CMK (cell line): ENCODE results near the gene C12orf76.
"Not testable (repeated sequence)": the region's sequence is repeated elsewhere in the genome, so short reads cannot be mapped to it uniquely, and the experiment has no call there.

Source experiments
- DNase-seq: peaks from one replicate; pipeline ENCODE4 v3.0.0-alpha.2; 2010; ENCODE audit warnings: low read depth

The C12orf76 gene

DNA sequence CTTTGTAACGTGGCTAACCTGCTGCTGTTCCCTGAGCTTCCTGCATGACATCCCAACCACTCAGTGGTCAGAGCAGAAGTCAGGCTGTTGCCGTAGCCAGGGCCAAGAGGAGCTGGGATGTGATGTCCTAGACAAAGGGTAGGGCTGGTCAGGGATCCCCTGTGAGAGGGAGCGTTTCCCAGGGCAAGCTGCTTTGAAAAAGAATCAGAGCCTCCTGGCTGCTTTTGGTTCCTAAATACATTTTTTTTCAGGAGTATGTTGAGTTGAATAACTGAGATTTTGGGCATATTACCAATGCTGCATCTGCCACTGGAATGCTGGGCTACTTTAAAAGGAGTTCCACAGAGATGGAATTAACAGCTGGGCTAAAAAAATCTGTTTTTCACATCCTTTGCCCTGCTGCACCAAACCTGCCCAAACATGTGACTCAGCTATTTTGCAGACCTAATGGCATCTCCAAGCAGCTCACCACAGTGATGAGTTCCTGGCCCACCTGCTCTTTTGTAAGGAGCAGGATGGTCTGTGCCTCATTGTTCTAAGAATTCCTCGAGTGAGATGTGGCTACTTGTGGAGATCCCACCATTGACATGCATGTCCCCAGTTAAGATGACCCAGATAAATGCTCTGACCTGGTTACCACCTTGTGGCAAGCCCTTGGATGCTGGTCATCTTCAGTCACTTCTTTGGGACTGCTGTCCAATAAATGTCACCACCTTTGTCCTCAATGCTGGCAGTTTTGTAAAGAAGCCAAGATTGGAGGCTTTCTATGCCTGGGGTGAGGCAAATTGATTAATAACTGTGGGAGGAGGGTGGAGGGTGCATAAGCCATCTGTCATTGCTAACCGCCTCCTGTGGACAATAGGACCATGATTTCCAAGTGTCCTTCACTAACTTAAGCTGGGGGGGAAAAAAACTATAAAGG is 25.0 kb downstream of the C12orf76 start:
- no peak for DNase-seq

DNA sequence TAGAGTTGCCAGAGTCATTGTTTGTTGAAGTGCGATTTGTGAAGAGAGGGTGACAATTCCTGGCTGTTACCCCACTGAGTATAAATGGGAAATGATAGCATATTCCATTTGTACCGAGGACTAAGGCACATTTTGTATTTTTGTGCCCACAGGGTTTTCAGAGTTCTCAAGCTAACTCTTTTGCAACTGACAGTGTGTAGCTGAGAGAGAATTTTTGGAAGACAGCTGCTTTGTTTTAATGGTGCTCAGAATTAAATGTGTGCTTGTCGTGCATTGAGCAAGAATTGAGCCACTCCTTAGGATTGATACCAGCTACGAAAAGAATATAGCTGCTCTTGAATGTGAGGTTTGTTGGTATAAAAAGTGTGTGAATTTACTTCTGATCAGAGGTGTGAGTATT is 27.4 kb downstream of the C12orf76 start:
- no peak for DNase-seq

DNA sequence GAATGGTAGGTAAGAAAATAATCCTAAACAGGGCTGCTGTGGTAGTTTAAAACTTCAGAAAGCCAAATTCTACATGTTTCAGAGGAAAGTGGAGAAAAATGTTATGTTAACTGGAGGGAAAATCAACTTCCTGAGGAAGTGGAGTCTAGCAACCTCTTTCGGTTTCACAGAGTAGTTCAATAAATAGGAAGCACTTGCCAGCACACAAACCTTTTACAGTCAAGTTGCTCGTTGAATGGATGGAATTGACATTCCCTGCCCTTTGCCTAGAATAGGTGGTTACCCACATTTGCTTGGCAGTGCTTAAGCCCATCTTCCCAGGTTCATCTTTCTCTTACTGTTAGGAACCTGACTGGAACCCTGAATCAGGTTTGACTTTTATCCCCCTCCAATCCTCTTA is 33.2 kb downstream of the C12orf76 start:
- DNase-seq: no peak

- no peak for DNase-seq
Measured at GRCh38 chr12:110012659-110013058, 35.7 kb downstream of the C12orf76 start.

GRCh38 chr12:110012137-110012536 is 36.2 kb downstream of the C12orf76 start:
- DNase-seq: no peak

GRCh38 chr12:110010853-110011723 is 37.2 kb downstream of the C12orf76 start:
- DNase-seq: no peak

GRCh38 chr12:110008681-110009398 is 39.5 kb downstream of the C12orf76 start:
- DNase-seq: not testable (repeated sequence)

GRCh38 chr12:110007881-110008280 is 40.4 kb downstream of the C12orf76 start:
- DNase-seq: no peak

- no peak for DNase-seq
Measured at GRCh38 chr12:110006115-110006514, 42.2 kb downstream of the C12orf76 start.

GRCh38 chr12:110005319-110005973 is 42.9 kb downstream of the C12orf76 start:
- no peak for DNase-seq

- no peak for DNase-seq
Measured at GRCh38 chr12:110004598-110004997, 43.7 kb downstream of the C12orf76 start.

GRCh38 chr12:110002676-110003515 is 45.4 kb downstream of the C12orf76 start:
- no peak for DNase-seq

GRCh38 chr12:110001596-110001995 is 46.7 kb downstream of the C12orf76 start:
- no peak for DNase-seq

DNA sequence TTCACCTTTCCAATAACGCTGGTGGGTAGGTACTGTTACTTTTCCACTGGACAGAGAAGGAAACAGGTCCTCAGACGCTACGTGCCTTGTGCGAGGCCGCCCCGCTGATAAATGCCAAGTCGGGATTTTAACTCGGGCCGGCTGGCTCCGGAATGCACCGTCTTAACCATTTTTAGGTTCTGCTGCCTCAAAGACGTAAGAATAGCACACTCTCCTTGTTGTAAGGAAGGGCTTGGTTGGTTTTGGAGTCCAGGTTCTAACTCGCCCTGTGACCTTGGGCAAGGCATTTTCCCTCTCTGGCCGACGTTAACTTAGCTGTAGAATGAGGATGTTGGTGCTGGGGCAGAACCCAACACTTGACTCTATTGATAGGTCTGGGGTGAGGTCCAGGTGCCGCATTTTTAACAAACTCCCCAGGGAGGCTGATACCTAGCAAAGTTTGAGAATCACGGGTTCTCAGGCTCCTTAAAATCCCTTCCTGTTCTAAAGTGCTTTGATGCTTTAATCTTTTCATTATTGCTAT is 48.3 kb downstream of the C12orf76 start:
- no peak for DNase-seq

DNA sequence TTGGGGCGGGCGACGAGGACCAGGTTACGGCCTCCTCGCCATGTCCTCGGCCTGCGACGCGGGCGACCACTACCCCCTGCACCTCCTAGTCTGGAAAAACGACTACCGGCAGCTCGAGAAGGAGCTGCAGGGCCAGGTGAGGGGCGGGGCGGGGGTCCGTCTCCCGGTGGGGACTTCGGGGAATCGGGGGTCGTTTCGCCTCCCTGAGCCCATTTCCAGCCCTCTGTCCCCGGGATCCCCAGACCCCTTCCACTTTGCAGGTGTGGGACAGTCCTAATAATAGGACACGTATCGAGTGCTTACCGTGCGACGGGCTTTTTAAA is 48.7 kb downstream of the C12orf76 start:
- no peak for DNase-seq

DNA sequence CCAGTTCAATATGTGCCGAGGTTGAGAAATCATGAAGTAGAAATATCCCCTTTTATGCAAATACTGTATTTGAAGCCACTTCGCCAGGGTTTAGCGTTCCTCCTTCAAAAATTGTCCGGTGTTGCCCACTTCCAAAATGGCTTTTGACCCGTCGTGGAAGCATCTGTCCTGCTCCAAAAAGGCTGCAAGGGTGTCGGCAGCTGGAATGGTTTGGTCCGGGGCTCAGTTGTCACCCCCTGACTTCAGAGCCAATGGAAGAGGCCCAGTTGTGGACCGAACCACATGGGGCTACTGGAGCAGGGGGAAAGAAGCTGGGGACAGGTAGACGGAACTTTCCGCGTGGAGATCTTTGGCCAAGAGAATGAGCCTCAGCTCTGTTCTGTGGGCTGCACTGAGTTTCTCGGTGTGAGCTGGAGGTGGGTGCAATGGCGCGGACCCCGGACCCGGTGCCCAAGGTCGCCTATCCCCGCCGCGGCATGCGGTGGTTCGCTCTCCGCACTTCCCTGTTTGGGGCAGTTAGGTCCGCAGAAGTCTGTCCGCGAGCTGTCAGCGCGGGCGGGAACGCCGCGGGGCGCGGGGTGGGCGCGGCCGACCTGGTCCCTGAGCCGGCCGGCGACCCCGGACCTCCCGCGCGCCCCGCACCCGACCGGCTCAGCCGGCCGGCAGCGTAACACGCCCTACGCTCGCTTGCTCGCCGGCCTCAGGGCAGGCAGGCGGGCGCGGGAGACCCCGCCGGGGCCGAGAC is 49.2 kb downstream of the C12orf76 start, which contains the start of gene ANKRD13A:
ANKRD13A (plus strand) TSS at position 527 of the 745 bp plus-strand sequence. CDS start 259 bp downstream, outside the sequence.
- DNase-seq: peak; percentile 93

DNA sequence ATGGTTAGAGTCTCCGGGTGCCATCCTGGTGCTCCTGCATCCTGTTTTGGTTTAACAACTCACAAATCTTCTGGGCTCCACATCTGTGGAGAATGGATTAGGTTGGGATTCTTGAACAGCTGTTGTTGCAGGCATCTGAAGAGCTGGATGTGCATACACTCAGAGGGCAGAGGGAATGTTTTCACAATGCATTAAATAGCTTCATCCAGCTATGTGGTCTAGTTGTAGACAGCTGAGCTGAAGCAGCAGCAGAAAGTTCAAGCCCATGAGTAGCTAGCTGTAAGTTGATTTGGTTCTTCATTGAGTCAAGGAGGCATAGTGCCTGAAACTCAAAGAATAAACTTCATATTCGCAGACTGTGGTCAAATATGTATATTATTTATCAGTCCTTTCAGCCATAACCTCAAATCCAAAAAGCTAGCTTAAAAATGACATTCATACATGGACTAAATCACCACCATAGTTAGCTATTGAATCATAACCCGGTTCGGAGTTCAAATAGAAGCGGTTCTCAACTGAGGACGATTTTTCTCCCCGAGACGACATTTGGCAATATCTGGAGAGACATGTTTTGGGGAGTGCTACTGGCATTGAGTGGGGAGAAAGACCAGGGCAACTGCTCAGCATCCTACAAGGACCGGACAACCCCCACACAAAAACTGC is 50.0 kb downstream of the C12orf76 start:
- DNase-seq: no peak

GRCh38 chr12:109997393-109997792 is 50.9 kb downstream of the C12orf76 start:
- no peak for DNase-seq

DNA sequence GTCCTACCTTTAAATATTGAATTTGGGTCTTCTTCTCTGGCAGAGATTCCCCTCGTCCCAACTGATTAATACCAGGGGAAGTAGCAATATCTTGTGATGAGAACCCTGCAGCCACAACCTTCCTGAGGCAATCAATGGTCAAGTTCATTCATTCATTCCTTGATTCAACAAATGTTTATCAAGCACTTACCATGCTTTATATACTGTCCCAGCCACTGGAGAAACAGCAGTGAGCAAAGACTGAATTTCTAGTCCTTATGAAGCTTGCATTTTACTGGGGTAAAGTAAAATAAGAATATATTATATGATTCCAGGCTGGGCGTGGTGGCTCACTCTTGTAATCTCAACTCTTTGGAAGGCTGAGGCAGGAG is 51.9 kb downstream of the C12orf76 start:
- no peak for DNase-seq
